ENCODE results near the gene FOXS1.

GRCh38 chr20:31826074-31826473 is 19.3 kb downstream of the FOXS1 start:
- TF ChIP-seq EZH2phosphoT487 (IDR thresholded peaks at IDR 0.05; ENCODE audit: borderline replicate concordance, low read depth) (no peak), REST (IDR thresholded peaks at IDR 0.05; ENCODE audit: low read depth, low read length) (no peak), TAF1 (IDR thresholded peaks at IDR 0.05; ENCODE audit: borderline replicate concordance, low read depth, low read length) (no peak), CTCF (IDR thresholded peaks at IDR 0.05) (no peak), JUND (IDR thresholded peaks at IDR 0.05) (no peak), CHD2 (IDR thresholded peaks at IDR 0.05; ENCODE audit: low read length, partially characterized antibody) (no peak), TEAD4 (IDR thresholded peaks at IDR 0.05; ENCODE audit: borderline replicate concordance, insufficient read depth) (no peak), GABPA (IDR thresholded peaks at IDR 0.05; ENCODE audit: low read depth) (no peak), RFX5 (IDR thresholded peaks at IDR 0.05; ENCODE audit: low read length) (no peak)
